ACHN (cell line): ENCODE results near the gene MCUB.

Source experiments
- DNase-seq: peaks from one replicate; pipeline ENCODE4 v3.0.0-alpha.2; 2015
- in situ Hi-C: cut with HindIII; loops from 2 replicates; pipeline ENCODE4 v1.10.0; 2017; ENCODE audit warnings: low sequenced_read_pairs, low pct_ligation_motif_present, low pct_unique_long_range_greater_than_20kb

Gene MCUB

DNA sequence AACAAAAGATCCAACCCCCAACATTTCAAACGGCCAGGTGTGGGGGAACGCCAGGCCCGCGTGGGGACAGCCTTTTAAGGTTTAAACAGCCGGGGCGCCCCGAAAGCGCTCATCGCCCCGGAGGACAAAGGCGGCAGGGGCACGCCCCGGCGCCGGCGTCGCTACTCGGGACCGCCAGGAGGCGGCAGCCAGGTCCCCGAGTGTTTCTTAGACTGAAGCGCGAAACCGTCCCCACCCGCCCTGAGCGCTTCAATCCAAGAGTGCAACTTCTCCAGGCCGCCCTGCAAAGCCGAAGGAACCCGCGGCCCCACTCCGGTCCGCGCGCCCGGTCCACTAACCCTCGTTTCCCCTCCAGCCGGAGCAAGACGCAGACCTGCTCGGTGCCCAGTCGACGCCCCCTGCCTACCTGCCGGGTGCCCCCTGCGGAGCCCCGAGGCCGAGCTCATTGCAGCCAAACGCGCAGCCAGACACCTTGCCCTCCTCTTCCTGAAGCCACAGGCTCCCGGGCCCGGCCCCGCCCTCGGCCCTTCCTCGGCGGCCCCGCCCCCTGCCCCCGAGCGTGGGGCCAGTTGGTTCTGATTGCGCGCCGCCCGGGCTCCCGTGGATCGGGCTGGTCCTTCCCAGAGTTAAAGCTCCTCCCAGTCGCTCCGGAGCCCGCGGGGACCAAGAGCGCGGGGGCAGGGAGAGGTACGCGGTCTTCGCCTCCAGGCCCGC lies 143.1 kb downstream of the MCUB start, which contains the start of gene CASP6:
TSS of gene CASP6 (minus strand) at position 496 of the 714 bp plus-strand sequence. CDS start at position 446, 50 bp downstream.
- in situ Hi-C loops, result no loop called here
- DNase-seq, result peak; percentile 79

DNA sequence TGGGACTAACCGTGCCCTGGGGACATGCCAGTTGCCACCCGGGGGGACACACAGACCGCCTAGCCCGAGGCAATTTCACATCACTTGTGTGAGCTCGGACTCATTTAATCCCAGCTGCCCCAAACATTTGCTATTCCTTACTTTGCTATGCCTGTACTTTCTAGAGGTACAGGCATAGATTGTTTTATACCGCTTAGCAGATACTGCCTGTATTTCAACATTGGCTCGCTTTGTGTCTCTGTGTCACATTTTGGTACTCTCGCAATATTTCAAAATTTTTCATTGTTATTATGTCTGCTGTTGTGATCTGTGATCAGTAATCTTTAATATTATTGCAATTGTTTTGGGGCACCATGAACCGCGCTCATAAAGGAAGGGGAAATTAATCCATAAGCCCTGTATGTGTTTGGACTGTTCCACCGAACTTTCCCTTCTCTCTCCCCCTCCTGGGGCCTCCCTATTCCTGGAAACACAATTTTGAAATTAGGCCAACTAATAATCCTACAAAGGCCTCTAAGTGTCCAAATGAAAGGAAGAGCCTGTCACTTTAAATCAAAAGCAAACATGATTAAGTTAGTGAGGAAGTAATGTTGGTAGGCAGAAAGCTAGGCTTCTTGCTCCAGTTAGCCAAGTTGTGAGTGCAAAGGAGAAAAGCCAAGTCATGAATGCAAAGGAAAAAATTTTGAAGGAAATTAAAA lies 143.8 kb downstream of the MCUB start:
- in situ Hi-C loops, result no loop called here
- no peak for DNase-seq

DNA sequence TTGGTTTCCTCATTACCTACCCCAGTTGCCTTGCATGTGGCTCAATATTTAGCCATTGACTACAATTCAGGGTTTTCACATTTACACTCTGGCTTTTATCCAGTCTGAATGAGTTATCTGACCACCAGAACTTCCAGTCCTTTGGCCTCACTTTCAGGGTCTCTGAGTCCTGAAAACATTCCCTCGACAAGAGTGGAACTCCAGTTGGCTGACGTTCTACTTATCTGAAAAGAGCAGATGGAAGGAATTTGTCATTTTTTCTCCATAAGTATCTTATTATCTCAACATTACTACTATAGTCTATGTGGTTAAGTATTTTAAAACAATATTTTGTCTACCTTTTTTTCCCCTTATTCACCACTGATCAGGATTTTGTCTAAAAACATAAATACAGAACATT lies 148.4 kb downstream of the MCUB start:
- in situ Hi-C loops, result no loop called here
- no peak for DNase-seq

- in situ Hi-C loops, result no loop called here
- DNase-seq, result no peak
Measured at GRCh38 chr4:109708990-109709389, 148.9 kb downstream of the MCUB start.

DNA sequence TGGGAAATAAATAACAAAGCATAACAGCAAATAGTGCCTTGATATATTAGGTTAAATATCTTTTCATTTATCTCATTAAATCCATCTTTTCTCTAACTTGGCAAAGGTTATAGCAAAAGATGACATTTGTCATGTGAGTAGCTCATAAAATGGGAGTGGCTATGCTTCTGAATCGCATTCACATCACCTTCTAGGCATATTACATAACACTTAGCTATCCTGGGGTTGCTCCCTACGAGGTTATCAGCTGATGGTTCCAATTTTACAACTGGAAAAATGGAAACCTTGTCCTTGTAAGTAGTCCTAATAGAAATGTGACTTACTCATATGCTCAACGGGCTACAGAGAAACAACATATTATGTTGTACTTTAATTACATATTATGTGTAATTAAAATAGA lies 153.5 kb downstream of the MCUB start:
- no peak for DNase-seq
- in situ Hi-C loops, result no loop called here

- no peak for DNase-seq
- in situ Hi-C loops, result no loop called here
Measured at GRCh38 chr4:109718759-109719158, 158.7 kb downstream of the MCUB start.

DNA sequence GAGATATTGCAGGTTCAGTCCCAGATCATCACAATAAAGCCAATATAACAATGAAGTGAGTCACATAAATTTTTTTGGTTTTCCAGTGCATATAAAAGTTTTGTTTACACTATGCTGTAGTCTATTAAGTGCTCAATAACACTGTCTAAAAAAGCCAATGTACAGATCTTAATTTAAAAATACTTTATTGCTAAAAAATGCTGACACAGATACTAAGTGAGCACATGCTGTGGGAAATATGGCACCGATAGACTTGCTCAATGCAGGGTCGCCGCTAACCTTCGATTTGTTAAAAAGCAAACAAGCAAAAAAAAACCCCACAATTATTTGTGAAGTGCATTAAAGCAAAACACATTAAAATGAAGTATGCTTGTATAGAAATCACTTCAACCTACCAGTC lies 159.6 kb downstream of the MCUB start:
- DNase-seq, result no peak
- in situ Hi-C loops, result no loop called here

GRCh38 chr4:109721033-109721432 lies 161.0 kb downstream of the MCUB start:
- in situ Hi-C loops, result no loop called here
- DNase-seq, result no peak

DNA sequence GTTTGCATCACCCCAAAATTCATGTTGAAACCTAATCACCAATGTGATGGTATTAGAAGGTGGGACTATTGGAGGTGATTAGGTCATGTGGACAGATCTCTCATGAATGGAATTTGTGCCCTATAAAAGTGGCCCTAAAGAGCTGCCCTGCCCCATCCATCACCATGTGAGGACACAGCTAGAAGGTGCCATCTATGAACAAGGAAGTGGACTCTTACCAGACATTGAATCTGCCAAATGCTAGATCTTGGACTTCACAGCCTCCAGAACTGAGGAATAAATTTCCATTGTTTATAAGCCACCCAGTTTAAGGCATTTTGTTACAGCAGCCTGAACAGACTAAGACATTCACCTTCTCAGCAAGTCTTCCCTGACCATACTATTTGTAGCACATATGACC lies 162.3 kb downstream of the MCUB start:
- no peak for DNase-seq
- in situ Hi-C loops, result no loop called here

DNA sequence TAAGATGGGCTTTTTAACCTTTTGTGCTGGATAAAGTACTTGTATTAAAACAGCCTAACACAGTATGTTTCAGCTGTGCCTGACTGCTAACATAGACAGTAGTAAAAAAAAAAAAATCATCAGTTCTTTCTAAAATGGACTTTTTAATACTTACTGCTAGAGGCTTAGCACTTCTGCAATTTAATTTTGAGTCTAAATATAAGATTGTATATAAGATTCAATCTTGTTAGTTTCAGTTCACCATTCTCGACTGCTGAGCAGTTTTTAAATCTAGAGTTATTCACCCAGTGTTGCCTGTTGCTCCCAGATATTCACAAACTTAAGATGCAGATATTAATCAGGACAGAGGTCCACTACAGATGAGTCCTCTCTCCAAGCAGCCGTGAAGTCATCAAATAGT lies 163.1 kb downstream of the MCUB start:
- DNase-seq, result no peak

DNA sequence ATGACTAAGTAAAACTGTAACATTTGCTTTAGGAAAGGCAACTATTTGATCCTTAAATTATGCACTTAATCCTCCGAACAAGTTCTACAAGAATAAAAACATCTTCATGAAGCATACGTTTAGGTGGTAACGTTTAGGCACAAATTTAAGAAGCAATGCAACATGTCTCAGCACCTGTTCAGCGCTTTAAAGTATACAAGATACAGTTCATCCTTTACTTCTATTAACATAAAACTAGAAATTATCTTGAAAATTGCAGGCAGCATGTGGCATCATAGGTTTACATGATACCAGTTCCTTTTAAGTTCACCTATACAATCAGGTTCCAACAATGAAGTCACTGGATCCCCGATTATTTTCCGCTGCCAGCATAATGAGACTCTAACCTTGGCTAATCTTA lies 168.3 kb downstream of the MCUB start:
- in situ Hi-C loops, result no loop called here
- DNase-seq, result no peak

More for the DNA sequence above, 163.1 kb downstream of the MCUB start:
- in situ Hi-C loops, result no loop called here

DNA sequence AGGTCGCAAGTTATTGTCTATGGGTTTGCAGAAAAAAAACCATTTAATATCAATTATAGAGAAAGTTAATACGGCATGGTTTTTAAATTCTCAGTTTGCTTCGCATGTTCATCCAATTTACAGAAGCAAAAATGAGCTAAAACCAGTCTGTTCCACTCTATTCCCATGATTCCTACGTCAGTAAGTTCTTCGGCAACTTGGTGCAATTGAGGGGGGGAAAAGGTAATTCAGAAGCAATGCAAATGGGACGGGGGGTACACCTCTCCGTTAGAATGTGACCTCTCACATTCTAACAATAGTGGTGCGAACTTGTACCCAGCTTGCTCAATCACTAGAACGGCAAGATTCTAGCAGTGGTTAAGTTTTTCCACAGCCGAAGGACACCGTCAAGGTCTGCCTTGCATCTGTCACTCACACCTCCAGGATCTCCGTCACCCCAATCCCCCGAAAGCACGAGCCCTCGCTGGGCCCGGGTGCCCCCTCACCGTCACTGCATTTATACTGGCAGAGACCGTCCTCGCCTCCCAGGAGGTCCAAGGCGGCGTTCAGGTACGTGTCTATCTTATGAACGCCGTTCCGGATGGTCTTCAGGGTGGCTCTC lies 169.2 kb downstream of the MCUB start:
- DNase-seq, result peak; percentile 12
- in situ Hi-C loops, result no loop called here

- in situ Hi-C loops, result no loop called here
- DNase-seq, result peak; percentile 66
Measured at GRCh38 chr4:109729718-109730618, 169.9 kb downstream of the MCUB start, which contains the start of gene PLA2G12A. Gene PLA2G12A, minus strand, starts transcription at chr4:109730070. Its CDS starts 261 bp downstream, at chr4:109729809.

DNA sequence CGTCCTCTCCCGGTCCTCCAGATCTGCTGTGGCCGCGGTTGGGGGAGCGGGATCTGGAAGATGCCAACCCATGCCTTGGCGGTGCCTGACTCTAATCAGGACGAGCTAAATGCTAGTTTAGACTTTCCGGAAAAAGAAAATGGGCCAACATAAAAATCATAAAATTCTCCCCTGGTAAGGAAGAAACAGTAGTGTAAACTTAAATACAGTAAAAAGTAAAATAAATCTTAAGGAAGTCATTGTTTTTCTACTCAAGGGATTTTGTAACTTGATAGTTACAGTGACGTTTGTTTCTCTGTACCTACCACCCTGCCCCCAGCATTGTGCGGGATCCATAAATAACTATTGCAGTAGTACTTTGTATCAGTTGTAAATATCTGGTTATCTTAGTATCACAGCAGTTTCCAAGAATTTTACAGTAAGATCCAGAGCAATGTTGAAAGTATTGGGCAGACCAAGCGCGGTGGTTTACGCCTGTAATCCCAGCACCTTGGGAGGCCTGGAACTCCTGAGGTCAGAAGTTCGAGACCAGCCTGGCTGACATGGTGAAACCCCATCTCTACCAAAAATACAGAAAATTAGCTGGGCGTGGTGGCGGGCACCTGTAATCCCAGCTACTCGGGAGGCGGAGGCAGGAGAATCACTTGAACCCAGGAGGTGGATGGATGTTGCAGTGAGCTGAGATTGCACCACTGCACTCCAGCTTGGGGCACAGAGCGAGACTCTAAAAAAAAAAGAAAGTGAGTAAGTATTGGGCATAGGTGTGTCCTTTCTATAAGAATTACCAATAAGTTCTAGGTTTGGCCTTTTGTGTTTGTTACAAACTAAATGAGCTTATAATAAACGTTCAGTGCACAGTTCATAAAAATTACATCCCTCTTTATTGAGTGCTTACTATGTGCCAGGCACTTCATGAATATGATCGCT lies 170.8 kb downstream of the MCUB start:
- in situ Hi-C loops, result no loop called here
- DNase-seq, result no peak

- in situ Hi-C loops, result no loop called here
Measured at GRCh38 chr4:109733728-109734127, 173.7 kb downstream of the MCUB start.

GRCh38 chr4:109735566-109736365 lies 175.7 kb downstream of the MCUB start:
- no peak for DNase-seq
- in situ Hi-C loops, result no loop called here

More at GRCh38 chr4:109733728-109734127, 173.7 kb downstream of the MCUB start:
- DNase-seq, result no peak
